Bone marrow (tissue), 2 donors: Measurements from ENCODE around the gene CHI3L1.

ENCODE experiments used
- DNase-seq, 2 donors: peaks; one replicate each; lab custom pipeline; 2025; lab: John Stamatoyannopoulos, UW

CHI3L1 gene

DNA sequence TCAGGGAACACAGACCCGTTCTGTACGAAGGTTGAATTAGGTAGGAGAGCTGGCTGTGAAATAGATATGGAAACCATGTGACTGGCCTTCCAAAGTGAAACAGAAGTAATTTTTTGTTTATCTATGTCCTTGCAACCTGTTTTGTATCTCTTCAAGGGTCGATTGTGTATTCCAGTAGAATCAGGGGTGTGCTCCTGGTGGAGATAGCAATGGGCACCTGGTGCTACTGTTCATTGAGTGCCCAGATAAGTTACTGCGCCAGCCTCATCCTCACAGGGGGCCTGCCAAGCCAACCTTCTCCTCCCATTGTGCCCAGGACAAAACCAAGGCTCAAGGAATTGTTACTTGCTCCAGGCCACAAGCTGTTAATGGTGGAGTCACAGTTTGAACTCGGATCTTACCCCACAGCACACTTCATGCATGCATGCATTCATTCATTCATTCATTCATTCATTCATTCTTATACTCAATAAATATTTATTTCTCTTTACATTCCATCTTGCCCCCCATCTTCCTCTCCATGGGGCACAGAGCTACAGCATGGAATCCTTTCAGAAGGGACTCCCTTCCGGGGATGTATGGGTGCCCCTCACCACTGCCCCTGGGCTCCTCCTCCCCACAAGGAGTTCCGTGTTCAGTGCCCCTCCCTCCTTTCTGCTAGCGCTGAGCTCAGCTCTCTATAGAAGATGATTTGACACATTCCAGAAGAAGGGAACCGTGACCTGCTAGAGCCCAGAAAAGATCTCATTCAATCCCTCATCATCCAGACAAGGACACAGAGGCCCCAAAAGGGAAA lies 34.9 kb downstream of the CHI3L1 start:
- DNase-seq = no peak

DNA sequence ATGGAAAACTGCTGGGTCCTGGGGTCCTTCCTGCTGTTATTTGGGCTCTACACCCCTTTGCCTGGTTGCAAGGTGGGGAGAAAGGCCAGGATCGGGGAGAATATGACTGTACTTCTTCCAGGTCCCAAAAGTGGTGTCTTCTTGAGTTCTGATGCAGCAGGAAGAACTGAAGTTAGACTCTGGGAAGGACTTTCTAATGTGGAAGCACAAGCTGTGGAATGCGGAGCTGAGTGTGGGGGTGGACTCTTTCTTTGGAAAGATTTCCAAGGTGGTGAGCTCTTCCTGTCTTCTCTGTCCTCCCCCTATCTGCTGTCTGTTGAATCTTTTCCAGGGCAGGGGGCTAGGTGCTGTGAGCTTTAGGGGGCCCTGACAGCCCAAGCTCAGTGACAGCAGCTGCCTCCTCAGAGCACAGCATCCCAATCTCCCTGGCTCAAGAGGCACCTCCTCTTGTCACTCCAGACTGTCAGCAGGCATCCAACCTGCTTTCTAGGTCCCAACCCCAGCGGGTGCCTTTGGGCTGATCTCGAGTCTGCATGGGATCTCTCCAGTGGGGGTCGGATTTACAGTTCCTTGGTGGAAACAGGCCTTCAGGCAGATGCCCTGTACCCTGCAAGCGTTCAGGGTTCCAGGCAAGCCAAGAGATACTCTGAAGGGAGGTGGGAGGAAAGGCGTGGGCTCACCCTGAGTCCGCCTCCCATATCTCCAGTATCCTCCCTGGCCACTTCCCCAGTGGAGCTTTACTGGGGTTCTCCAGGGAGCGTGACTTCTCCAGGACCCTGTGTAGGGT lies 35.8 kb downstream of the CHI3L1 start:
- DNase-seq = no peak

DNA sequence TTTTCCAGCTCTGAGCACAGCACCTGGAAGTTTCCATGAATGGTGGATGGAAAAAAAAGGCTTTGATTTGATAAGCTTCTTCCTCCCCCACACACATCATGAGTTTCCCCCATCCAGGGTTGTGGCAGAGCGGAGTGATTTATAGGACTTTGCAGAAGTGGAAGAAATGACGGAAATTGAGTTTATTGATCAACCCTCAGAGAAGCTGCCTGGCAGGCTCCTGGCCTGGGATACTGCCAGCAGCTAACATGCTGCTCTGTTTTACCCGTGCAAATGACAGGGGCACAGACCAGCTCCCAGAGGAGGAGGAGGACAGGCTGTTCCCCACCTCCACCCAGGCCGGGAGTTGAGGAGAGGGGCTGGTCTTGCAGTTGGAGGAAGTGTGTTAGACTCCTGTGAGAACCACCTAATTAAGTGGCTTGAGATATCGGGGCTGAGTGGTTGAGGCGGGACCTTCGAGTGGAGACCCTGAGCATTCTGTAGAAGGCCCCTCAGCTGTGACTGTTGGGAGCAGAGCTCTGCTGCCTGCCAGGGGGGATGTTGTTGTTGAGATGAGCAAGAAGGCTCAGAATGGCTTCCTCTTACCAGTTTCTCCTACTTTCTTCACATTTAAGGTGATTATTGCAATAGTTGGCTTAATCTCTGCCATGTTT lies 37.2 kb downstream of the CHI3L1 start:
- no peak for DNase-seq

DNA sequence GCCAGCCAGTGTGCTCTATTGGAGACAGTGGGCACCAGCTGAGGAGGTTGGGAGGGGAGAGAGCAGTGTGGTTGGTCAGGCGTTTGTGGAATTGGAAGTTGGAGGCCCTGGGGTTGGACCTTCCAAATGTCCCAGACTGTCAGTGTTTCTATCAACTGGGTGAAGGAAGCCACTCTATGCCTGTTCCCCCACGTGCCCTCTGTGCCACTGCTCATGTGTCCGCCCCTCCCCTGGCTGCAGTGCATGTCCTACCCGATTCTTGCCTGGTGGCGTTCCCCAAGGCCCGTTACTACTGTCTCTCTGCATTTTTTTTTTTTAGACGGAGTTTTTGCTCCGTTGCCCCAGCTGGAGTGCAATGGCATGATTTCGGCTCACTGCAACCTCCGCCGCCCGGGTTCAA lies 37.9 kb downstream of the CHI3L1 start:
- DNase-seq = no peak

DNA sequence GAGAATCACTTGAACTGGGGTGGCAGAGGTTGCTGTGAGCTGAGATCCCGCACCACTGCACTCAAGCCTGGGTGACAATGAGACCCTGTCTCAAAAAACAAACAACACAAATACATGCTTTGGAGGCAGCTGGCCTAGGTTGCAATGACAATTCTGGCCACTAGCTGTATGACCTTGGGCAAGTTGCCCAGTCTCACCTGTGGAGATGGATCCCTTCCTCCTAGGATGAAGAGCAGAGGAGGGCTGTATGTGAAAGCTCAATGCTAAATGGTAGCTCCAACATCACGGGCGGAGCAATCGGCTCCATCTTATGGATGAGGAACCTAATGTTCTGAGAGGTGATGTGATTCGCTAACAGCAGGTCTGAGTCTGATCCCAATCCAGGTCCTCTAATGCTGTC lies 38.4 kb downstream of the CHI3L1 start:
- DNase-seq = no peak

DNA sequence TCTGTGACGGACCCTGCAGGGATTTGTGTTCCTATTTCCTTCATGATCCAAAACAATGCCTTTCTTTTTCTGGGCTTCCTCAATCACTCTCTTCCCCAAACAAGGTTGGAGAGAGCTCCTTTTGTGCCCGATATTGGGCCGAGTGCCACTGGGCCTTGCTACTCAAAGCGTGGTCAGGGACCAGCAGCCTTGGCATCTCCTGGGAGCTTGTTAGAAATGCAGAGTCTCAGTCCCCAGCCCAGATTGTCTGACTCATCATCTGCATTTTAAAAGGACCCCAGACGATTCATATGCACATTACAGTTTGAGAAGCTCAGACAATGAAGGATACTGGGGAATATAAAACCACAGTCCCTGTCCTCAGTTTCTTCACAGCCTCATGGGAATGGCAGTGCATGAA lies 39.1 kb downstream of the CHI3L1 start:
- no peak for DNase-seq

DNA sequence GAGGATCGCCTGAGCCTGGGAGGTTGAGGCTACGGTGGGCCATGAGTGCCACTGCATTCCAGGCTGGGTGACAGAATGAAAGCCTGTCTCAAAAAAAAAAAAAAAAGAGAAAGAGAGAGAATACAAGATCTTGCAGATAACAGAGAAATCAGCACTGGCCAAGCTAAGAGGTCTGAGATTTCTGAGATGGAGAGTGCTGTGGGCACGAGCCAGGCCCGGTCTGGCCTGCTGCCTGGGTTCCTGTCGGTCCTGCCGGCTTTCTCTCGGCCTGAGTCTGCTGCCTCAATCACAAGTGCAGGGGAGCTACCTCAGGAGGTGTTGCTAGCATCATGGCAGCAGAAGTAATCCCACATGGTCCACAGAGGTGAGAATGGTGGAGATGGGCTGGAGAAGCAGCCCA lies 40.0 kb downstream of the CHI3L1 start:
- no peak for DNase-seq

DNA sequence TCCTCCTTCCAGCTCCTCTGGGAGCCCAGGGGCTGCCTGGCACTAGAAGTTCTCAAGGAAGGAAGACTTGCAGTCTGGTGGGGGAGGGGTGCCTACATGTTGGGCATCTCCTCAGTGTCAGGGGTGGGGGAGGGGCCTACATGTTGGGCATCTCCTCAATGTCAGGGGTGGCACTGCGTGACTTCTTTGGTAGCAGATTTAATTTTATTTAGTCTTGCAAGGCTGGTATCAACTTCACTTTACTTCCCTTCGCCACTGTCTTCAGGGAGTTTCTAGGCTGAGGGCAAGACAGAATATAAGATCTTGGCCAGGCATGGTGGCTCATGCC lies 40.5 kb downstream of the CHI3L1 start:
- DNase-seq = no peak

DNA sequence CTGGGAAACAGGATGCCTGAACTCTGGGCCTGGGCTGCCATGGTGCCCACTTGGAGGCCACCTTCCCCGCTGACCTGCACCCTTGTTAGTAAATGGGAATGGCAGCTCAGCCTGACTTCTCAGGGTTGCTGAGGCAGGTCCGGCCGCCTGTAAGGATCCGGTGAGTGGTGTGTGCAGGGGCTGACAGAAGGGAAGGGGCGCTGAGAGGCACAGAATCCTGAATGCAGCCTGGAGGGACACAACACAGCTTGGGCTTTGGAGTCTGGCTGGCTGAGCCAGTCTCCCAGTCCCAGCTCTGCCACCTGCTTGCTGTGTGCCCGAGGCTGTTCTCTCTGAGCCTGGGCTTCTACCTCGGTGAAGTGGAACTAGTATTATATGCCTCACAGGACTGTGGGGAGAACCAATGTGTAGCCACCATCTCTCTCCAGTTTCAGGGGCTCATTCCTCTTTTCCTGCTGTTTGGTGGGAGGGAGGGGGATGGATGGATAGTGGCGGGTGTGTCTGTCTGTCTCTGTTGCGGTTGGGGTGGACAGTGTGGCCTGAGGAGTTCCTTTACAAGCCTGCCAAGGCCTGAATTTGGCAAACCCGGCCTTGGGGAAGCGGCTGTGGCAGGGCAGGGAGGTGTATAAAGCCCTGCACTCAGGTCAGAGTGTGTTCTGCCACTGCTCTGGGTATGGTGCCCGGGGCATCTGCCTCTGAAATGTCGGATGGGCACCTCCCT lies 41.0 kb downstream of the CHI3L1 start:
- DNase-seq = no peak

DNA sequence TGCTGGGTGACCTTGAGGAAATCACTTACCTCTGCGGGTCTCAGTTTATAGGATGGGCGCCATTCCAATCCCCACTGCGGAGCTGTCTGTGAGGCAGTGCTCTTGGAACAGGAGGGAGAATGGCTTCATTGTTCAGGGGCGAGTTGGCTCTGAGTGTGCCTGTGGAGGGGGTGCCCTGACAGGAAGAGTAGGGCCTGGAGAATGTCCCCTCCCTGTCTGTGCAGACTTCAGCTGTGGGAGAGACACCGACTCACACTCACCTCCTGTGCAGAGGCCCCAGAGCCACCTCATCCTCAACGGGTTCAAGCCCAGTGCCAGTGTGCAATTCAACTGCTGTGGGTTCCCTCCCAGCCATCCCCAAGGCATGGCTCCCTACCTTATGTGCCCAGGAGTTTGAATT lies 41.8 kb downstream of the CHI3L1 start:
- DNase-seq = no peak

DNA sequence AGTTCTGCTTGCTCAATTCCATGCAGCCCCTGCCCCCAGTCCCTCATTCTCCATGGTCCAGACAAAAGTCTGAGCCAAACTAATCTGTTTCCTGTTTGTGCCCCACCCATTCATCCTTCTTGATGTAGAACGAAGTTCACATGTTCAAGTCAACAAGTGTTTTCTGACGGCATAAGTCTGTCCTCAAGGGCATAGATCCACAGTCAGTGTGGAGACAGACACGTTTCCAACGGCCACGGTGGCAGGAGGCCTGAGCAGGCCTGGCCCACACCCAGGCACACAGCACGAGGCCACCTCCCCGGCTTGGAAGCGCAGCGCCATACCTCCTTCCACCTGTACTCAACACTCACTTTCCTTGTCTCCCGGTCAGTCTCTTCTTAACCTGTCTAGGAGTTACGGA lies 42.9 kb downstream of the CHI3L1 start:
- no peak for DNase-seq

DNA sequence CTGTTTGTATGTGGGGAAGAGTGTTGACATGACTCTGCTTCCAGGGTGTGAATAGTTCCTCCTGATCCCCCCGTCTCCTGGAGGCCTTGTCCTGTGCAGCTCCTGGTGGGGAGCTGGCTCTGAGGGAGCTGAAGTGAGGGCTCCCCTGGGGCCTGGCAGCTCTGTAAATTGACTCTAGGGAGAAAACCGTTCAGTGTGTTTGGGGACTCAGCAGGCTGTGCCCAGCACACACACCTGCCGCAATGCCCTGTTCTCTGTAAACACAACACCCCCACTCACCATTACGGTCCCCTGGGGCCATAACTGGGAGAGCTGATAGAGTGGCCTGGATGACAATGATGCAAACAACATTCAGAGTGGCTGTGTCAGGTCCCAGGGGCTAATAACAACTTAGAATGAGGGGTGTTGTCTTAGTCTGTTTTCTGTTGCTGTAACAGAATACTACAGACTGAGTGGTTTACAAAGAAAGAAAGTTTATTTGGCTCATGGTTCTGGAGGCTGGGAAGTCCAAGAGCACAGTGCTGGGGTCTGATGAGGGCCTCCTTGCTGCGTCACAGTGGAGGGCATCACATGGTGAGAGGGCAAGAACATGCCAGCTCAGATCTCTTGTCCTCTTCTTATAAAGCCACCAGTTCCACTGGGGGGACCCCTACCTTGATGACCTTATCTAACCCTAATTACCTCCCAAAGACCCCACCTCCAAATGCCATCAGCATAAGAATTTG lies 43.7 kb downstream of the CHI3L1 start:
- DNase-seq = no peak

DNA sequence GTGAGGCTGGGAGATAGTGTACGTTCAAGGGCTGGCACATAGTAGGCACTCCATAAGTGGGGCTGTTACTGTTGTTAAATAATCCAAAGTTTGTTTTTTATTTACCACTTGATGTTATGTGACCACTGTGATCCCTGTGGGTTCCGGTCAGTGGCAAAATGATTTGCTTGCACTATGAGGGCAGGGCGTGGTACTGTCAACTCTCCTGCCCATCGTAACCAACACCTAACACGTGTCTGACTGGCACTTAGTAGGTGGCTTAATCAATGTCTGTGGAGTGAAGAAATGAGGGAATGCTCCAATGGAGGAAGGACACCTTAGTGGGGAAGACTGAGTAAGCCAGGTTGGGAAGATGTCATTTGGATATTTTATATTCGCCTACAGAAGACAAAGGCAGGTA lies 44.4 kb downstream of the CHI3L1 start:
- no peak for DNase-seq

DNA sequence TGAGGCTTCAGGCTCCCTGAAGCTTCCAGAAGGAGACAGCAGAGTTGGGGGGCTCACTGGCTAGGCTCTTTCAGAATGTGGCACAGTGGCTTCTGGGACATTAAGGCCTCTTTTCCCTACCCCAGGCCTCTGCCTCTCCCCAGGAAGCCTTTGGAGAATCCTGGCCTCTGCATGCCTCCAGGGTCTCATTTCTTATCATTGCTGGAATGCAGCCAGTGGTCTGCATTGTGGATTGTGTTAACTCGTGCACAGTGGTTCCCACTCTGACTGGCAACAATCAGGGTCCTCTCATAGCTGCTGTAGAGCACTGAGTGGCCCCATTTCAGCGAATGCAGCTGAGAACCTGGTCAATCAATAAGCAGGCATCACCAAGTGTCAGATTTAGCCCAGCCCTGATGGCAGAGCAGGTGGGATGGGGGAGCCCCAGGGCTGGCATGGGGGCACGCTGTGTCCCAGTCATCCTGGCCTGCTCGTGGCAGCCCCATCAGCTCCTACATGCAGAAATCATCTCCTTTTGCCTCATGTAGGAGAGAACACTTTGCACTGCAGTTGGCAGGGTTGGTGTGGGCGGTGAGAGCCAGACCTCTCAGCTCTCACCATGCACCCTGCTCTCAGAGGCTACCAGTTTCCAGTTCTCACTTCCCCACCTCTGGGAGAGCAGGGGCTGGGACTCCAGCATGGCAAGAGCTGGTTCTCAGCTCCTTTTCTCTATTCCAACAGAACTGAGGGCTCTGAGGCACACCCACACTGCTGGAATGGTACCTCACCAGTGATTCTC lies 45.6 kb downstream of the CHI3L1 start:
- no peak for DNase-seq

DNA sequence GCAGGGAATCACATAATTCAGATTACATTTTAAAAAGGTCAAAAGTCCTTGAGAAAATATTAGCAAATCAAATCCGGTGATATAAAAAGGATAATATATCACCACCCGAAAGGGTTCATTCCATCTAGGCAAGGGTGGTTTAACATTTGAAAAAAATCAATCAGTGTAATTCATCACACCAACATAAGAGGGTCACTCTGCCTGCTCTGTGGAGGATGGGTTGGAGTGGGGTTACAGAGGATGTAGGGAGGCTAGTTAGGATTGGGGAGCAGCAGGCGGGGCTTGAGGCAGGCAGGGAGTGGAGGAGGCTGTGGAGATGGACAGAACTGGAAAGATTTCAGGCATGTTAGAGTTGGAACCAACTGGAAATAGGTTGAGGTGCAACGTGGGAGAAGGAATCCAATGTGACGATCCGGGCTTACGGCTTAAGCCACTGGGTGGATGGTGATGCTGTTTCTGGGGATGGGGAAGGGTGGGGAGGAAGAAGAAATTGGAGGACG lies 46.5 kb downstream of the CHI3L1 start:
- DNase-seq = no peak

DNA sequence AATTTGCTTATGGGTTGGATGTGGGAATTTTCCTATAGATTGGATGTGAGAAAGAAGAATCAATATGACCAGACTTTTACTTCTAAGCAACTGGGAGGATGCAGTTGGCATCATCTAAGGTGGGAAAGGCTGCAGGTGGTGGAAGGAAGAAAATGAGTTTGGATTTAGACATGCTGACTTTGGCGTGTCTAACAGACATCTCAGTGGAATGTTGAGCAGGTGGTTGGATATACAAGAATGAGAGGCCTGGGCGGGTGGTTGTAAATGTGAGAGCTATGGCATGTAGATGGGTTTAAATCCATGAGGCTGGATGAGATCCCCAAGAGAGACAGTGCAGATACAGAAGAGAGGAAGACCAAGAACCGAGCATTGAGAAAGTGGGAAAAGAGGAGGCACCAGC lies 48.4 kb downstream of the CHI3L1 start:
- DNase-seq = no peak

DNA sequence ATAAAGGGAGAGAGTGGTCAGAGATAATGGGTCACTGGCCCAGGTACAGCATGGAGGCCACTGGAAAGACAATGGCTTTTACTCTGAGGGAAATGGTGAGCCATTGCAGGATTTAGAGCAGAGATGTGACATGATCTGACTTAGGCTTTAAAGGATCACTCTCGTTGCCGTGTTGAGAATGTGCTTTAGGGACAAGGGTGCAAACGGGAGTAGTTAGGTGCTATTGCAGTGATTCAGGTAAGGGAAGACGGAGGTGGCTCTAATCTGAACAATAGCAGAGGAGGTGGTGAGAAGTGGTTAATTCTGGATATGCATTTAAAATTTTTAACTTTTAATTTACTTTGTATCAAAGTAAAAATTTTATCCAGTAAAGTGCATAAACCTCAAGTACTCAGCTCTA lies 49.2 kb downstream of the CHI3L1 start:
- DNase-seq = no peak

DNA sequence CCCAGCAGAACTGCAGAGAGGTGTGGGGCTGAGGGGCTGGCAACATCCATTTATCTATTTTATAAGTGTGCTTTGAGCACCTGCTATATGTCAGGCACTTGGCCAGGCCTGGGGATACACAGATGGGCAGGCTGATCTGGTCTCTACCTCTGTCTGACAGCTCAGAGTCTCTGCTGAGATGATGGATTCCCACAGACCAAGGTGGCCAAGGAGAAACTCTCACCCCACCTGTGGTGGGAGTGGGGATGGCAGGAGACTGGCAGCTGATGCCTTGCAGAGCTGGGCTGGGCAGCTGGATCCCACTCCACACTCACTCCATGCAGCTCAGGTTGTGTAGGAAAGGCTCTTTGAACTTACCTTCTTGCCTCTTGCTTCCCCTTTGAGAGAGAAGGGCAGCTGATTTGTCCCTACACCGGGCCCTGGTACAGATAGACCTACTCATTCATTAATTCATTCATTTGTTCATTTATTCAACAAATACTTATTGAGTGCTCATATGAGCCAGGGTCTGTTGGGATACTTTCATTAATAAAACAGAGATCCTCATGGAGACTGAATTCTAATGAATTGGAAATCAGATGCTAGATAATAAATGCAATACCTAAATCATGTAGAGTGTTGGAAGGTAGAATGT lies 50.0 kb downstream of the CHI3L1 start:
- no peak for DNase-seq

DNA sequence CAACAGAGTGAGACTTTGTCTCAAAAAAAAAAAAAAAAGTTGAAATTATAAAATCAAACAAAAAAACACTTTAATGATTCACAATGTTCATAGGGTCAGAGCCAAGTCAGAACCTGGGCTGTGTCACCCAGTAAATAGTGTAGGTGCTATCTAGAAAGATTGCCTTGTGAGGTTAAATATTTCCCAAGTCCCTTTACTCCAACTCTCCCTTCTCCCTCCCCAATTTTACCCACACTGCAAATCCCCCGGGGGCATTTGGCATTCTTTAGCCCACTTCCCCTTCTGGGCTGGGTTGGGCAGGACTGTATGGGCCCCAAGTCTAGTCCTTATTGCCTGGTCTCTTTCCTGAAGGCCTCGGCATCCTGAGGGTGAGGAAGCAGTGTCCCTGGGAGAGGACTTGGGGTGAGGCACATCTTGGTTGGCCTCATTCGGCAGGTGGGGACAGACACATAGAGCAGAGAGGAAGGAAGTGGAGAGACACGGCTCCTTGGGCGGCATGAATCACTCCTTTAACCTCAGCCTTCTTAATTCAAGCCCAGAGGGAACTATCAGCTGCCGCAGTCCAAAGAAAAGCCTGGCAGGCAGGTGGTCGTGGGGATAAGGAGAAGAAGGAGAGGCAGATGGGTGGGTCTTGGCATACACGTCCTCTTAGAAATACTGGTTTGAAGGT lies 50.7 kb downstream of the CHI3L1 start:
- peak in 1 of 2 donors; percentile 27 for DNase-seq
